Calu3 (cell line): ENCODE measurements around the gene CRABP2. TPM values are rescaled to one million over a fixed set of nuclear protein-coding genes. Genes with fewer than 3 reads are reported as not detected.
A peak's percentile ranks its signal among the peaks of the same experiment; 100 is the strongest.

Source experiments
- BruUV-seq: library from RNA; stranded (reverse); fragments of 400-500 nt; replicated peaks from 2 replicates; lab custom pipeline; 2021; lab: Mats Ljungman, UMichigan
- CTCF ChIA-PET: fragments of 300-600 bp; sonication (Branson Sonifier 250); formaldehyde crosslinking; loops from one replicate; lab custom pipeline; 2022; ENCODE audit warnings: antibody characterized with exemption; lab: Charles Lee
- DNase-seq: peaks from one replicate; pipeline ENCODE4 v3.0.0; 2022
- H3K27ac Mint-ChIP-seq: one replicate; pipeline ENCODE4 v1.8.0; 2022; ENCODE audit warnings: mixed read lengths; ENCODE audit not compliant: unreplicated experiment
- H3K27me3 Mint-ChIP-seq: one replicate; pipeline ENCODE4 v1.8.0; 2022; ENCODE audit warnings: mixed read lengths; ENCODE audit not compliant: unreplicated experiment
- H3K36me3 Mint-ChIP-seq: one replicate; pipeline ENCODE4 v1.8.0; 2022; ENCODE audit warnings: mild to moderate bottlenecking, moderate library complexity, mixed read lengths; ENCODE audit not compliant: insufficient read depth, unreplicated experiment
- H3K4me1 Mint-ChIP-seq: one replicate; pipeline ENCODE4 v1.8.0; 2022; ENCODE audit warnings: mild to moderate bottlenecking, low read depth, mixed read lengths; ENCODE audit not compliant: unreplicated experiment
- H3K4me3 Mint-ChIP-seq: one replicate; pipeline ENCODE4 v1.8.0; 2022; ENCODE audit warnings: mild to moderate bottlenecking, low read depth, moderate library complexity, mixed read lengths; ENCODE audit not compliant: unreplicated experiment
- H3K9me3 Mint-ChIP-seq: one replicate; pipeline ENCODE4 v1.8.0; 2022; ENCODE audit warnings: low read depth, mixed read lengths; ENCODE audit not compliant: unreplicated experiment
- CTCF ChIP-seq: fragments of 200-600 bp; IDR thresholded peaks from one replicate; pipeline ENCODE4 v1.8.0; 2022; ENCODE audit warnings: antibody characterized with exemption; ENCODE audit not compliant: unreplicated experiment
- intact Hi-C: fragments of 100-400 bp; cut with micrococcal nuclease; formaldehyde crosslinking; loops from one replicate; pipeline ENCODE4 v1.10.0; 2022; ENCODE audit not compliant: unreplicated experiment
- total RNA-seq: library from RNA; stranded (reverse); gene quantifications from 2 replicates; pipeline ENCODE4 v1.2.3, GENCODE V29; 2022

CRABP2 gene
- total RNA-seq, 1 experiment from 2014 or later, result 17.6 TPM

DNA sequence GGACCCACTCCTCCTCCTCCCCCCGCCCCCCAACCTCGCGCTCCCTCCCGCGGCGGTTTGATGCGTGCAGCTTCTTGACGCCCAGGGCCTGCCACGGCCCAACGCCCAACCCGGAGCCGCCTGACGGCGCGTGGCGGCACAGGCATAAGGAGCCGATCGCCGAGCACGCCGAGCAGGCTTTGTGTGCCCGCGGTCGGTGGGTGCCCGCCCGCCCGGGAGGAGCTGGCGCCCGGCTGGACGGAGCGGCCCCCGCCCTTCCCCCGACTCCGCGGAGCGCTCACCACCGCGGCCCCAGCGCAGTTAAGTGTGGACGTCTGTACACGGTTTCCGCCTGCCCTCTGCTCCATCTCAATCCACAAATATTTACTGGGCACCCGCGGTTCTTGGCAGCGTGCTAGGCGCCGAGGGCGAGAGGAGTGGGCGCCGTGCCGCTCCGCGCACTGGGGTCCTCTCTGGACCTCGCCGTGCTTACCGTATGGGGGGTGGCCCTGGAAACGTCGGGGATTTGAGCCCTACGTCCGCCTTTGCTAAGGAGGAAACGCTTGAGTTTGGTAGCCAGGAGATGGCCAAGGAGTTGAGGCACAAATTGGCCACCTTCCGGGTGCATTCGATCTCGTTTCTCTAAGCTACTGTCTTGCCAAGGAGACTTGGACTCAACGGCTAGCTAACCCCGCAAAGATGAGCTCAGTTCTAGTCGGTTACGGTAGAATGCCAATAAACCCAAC, 46.5 kb upstream of the CRABP2 start:
- CTCF ChIA-PET, result interaction anchor here (0.6 to 2.0 kb wide), 10 partner anchors 11 to 528 kb away, joined by 3 to 17 read pairs (median 5); partner anchors contain the start of genes ISG20L2, METTL25B and MRPL24
- H3K36me3 Mint-ChIP-seq, result peaks cover 61% of the 10 kb centered on the region
- BruUV-seq, result no TSS peak
- no peak for TF ChIP-seq CTCF
- no peaks in the 10 kb centered on the region for H3K9me3 Mint-ChIP-seq
- peak overlapping the region; percentile 67 for H3K4me3 Mint-ChIP-seq
- H3K4me1 Mint-ChIP-seq, result peaks cover 31% of the 10 kb centered on the region
- peak; percentile 98 for DNase-seq
- peak overlapping the region; percentile 93 for H3K27ac Mint-ChIP-seq
- H3K27me3 Mint-ChIP-seq, result no peaks in the 10 kb centered on the region
- intact Hi-C loops, result loop anchor here (2.0 kb wide), 1 partner anchor 15 kb away; the partner anchor contains the start of gene PRCC

DNA sequence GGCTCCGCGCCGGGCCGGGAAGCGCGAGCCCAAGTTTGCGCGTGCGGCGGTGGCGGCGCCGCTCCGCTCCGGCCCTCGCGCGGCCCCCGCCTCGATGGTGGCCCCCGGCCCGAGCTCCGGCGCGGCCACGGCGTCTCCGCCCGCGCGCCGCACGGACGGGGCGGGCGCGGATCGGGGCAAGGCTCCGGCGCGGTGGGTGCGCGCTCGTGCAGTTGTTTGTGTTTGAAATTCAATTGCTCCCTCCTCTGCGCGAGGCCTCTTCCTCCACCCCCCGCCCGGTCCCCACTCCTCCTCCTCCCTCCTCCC, 46.0 kb upstream of the CRABP2 start, which contains the start of gene HDGF:
Gene HDGF, minus strand, starts transcription at position 225 of the 306 bp plus-strand sequence. CDS start 246 bp downstream, outside the sequence.
- no peak for DNase-seq
- Mint-ChIP-seq H3K27ac (peak within 1 kb of the TSS; percentile 93), H3K9me3 (no peaks in the 10 kb centered on the region), H3K4me3 (peak within 1 kb of the TSS; percentile 67), H3K36me3 (peaks cover 66% of the 10 kb centered on the region), H3K4me1 (peaks cover 36% of the 10 kb centered on the region), H3K27me3 (no peaks in the 10 kb centered on the region)
- CTCF ChIA-PET, result interaction anchor here (0.6 to 2.0 kb wide), 8 partner anchors 10 to 529 kb away, joined by 3 to 17 read pairs (median 5); partner anchors contain the start of genes ISG20L2 and MRPL24
- BruUV-seq, result no TSS peak
- intact Hi-C loops, result no loop called here
- TF ChIP-seq CTCF, result peak; percentile 12

- H3K4me1 Mint-ChIP-seq, result peaks cover 41% of the 10 kb centered on the region
- intact Hi-C loops, result no loop called here
- CTCF ChIA-PET, result interaction anchor here (0.9 to 2.0 kb wide), 6 partner anchors 10 to 177 kb away, joined by 3 to 17 read pairs (median 5); partner anchors contain the start of genes ISG20L2 and MRPL24
- H3K4me3 Mint-ChIP-seq, result peak overlapping the region; percentile 67
- TF ChIP-seq CTCF, result no peak
- peak overlapping the region; percentile 93 for H3K27ac Mint-ChIP-seq
- peaks cover 71% of the 10 kb centered on the region for H3K36me3 Mint-ChIP-seq
- DNase-seq, result peak; percentile 71
- H3K9me3 Mint-ChIP-seq, result no peaks in the 10 kb centered on the region
- no peaks in the 10 kb centered on the region for H3K27me3 Mint-ChIP-seq
- no TSS peak for BruUV-seq
These were observed 45.5 kb upstream of the CRABP2 start for GRCh38 chr1:156750711-156751450.

- TF ChIP-seq CTCF, result no peak
- peaks cover 78% of the 10 kb centered on the region for H3K36me3 Mint-ChIP-seq
- DNase-seq, result peak; percentile 64
- no peaks in the 10 kb centered on the region for H3K27me3 Mint-ChIP-seq
- H3K4me1 Mint-ChIP-seq, result peaks cover 47% of the 10 kb centered on the region
- peak overlapping the region; percentile 67 for H3K4me3 Mint-ChIP-seq
- BruUV-seq, result no TSS peak
- H3K9me3 Mint-ChIP-seq, result no peaks in the 10 kb centered on the region
- H3K27ac Mint-ChIP-seq, result peak overlapping the region; percentile 85
- CTCF ChIA-PET, result interaction anchor here (0.7 to 2.0 kb wide), 3 partner anchors 9 to 24 kb away, joined by 3 to 17 read pairs (median 4); partner anchors contain the start of genes ISG20L2 and MRPL24
- intact Hi-C loops, result no loop called here
These were observed 44.8 kb upstream of the CRABP2 start for GRCh38 chr1:156750191-156750672.
